Measurements from ENCODE around the gene NAPG. TPM values are rescaled to one million over a fixed set of nuclear protein-coding genes. Genes with fewer than 3 reads are reported as not detected.
"Not testable (repeated sequence)": the region's sequence is repeated elsewhere in the genome, so short reads cannot be mapped to it uniquely, and the experiment has no call there.

NAPG gene
- 37.4 and 42.9 TPM in 2 replicates for total RNA-seq

DNA sequence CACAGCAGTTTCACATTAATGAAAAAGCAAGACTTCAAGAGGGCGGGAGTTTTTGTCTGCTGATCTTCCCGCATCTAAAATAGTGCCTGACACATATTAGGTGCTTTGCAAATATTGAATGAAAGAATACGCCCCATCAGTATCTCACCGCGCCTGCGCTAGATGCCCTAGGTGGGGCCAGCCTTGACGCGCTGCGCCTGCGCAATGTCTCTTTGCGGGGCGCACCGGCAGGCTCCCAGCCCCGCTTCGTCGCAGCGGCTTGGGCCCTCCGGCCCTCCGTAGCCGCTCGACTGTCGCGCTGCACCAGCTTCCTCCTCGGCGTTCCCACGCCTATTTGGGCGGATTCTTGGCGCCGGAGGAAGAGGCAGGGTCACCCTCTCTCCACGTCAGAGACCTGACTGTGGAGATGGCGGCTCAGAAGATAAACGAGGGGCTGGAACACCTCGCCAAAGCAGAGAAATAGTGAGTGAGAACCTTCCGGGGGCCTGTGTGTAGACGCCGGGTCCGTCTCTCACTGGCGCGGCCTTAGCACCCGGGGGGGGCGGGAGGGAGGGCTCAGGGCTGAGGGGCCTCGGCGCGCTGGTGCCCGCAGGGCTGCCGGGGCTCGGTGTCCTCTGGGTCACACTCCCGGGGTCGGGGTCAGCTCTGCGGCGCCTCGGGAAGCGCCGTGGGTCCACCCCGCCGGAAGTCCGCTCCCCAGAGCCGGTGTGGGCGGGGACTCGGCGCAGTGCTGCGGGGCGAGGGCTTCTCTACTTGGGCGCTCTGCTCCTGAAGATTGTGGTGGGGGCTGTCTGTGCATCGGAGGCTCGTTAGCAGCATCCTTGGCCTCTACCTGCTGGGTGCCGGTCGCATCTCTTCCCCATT, at the start of gene NAPG:
TSS of gene NAPG (plus strand) at position 331 of the 864 bp plus-strand sequence. CDS start at position 407, 76 bp downstream.
- peak; percentile 82 for DNase-seq (ENCODE audit: low read depth, low spot score)

- DNase-seq (ENCODE audit: low read depth, low spot score) = no peak
Observed at GRCh38 chr18:10476338-10476791, 49.5 kb upstream of the NAPG start.

- DNase-seq (ENCODE audit: low read depth, low spot score) = no peak
Observed at GRCh38 chr18:10477121-10477862, 48.5 kb upstream of the NAPG start.

DNA sequence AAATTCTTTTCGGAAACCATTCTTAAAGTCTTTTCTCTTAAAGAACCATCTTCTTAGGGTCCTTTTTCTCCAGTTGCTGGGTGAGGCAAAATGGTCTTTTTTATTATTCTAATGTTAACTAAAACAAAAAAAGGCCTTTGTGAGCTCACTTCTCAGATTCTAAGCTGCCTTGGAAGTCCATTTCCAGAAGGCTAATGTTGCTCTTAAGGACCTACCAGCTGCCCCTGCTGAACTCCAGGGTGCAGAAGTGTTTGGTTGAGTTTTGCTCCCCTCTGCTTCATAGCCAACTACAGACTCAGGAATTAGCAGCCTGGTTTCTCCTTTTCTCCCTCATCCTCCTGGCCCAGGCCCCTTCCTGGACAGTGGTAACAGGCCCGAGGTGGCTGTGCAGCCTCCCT, 48.0 kb upstream of the NAPG start:
- DNase-seq (ENCODE audit: low read depth, low spot score) = no peak

- no peak for DNase-seq (ENCODE audit: low read depth, low spot score)
Observed at GRCh38 chr18:10481831-10482230, 44.0 kb upstream of the NAPG start.

DNA sequence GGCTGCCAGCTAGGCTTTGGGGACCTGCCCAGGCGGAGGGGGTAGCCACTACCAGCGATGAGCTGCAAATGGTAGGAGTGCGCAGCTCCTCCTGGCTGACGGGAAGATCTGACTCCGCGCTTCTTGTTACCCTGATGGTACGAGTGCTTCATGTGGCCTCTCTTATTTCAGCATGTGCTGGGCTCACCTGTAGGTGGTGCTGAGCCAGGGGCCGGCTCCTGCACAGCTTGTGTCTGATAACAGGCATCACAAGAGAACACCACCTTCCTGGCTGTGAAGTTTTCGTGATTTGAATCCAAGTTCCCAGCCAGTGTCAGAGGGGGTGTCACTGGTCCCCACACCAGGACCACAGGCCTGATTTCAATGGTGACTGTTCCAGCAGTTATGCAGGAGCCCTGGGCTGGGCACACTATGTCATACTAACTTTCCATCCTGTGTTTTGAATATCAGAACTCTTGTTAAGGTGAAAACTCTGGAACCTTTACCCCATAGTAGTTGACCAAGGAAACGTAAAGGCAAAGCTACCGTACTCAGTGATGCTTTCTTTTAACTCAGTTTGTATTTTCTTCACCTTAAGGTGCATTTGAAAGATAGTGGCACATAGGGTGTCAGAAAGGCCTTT, 43.4 kb upstream of the NAPG start:
- no peak for DNase-seq (ENCODE audit: low read depth, low spot score)

DNA sequence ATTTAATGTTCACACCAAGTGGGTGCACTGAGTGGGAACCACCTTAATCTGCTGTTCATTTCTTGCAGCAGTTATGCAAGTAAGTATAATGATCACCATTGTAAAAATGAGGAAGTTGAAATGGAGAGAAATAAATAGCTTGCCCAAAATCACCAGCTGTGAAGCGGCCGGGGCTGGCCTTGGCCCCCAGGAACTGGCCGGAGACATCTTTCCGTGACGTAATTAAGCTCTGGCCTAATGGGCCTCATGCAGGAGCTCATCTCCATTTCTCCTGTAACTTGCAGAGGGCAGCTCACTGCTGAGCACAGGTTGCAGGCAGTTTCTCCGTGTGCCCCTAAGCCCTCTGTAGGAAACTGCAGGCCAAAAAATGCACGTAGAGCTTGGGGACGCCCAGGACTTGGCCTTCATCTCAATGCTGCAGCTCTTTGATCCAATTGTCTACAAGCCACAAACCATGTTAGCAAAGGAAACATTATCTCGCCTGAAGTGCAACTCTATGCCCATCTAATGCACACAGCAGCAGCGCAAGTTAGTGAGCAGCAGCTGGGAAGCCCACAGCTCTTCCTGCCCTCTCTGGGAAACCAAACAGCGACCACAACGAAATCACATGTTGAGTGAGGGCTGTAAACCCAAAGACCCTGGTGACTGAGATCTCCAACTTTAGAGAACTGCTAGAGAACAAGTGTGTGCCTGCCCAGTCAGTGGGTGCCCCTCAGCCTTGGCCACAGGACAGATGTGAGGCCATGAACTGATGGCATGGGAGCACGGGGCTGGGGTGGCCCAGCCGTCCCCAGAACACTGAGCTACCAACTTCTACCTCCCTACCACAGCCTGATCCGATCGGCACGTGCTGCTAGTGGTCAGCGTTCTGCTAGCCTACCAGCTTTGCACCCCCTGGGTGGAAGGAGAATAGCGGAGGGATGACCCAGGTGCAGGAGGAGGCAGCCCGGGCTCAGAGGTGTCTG, 42.6 kb upstream of the NAPG start:
- no peak for DNase-seq (ENCODE audit: low read depth, low spot score)

GRCh38 chr18:10485475-10485874, 40.4 kb upstream of the NAPG start:
- DNase-seq (ENCODE audit: low read depth, low spot score) = no peak

- DNase-seq (ENCODE audit: low read depth, low spot score) = no peak
Observed at GRCh38 chr18:10486362-10486761, 39.5 kb upstream of the NAPG start.

DNA sequence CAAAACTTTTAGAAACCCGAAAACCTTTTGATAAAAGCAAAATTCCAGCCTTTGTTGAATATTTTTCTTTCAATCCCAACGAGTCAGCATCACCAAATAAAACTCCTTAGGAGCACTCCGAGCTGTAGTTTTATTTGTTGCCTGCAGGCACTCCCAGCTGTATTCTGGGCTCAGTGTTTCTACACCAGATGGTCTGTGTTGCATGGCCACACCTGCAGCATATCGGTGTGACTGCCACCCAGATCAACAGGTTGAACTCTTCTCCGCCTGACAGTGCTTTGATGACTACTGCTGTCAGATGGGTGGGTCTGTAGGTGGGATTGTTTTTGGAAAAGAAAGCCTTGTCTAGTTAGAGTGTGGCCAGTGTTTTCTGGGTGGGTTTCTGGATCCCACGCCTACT, 38.7 kb upstream of the NAPG start:
- DNase-seq (ENCODE audit: low read depth, low spot score) = no peak

- DNase-seq (ENCODE audit: low read depth, low spot score) = no peak
Observed at GRCh38 chr18:10488017-10488416, 37.8 kb upstream of the NAPG start.

GRCh38 chr18:10490401-10491165, 35.2 kb upstream of the NAPG start:
- no peak for DNase-seq (ENCODE audit: low read depth, low spot score)

DNA sequence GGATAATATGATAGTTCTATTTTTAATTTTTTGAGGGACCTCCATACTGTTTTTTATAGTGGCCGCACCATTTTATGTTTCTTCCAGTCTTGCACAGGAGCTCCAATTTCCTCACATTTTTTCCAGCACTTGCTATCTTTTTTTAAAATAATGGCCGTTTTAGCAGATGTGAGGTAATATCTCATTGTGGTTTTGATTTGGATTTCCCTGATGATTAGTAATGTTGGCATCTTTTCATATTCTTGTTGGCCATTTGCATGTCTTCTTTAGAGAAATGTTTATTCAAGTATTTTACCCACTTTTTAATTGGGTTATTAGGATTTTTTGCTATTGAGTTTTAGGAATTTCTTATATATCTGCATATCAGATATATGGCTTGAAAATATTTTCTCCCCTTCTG, 29.9 kb upstream of the NAPG start:
- no peak for DNase-seq (ENCODE audit: low read depth, low spot score)

GRCh38 chr18:10497206-10497749, 28.5 kb upstream of the NAPG start:
- no peak for DNase-seq (ENCODE audit: low read depth, low spot score)

DNA sequence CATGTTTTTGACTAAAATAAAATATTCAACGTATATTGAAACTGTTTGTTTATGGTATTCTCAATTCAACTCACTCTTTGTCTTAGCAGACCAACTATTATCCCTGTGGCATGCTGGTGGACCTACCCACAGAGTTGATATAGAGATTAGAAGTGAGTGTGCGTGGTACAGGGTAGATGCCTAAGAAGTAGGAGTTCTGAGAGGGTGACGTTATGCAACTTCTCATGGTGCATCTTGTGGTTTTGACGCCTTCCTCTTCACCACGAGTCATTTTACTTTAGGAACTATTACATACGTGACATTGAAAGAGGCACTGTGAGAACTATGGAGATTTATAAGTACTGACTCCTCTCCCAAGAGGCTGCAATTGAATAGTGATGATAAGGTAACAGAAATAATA, 26.6 kb upstream of the NAPG start:
- no peak for DNase-seq (ENCODE audit: low read depth, low spot score)

DNA sequence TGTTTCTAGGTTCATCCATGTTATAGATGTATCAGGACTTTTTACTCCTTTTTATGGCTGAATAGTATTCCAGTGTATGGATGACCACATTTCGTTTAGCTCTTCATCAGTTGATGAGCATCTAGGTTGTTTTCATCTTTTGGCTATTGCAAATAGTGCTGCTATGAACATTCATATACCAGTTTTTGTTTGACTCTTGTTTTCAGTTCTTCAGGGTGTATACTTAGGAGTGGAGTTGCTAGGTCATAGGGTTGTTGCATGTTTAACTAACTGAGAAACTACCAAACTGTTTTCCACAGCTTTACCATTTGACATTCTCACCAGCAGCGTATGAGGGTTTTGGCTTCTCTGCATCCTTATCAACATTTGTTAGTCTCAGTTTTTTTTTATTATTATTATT, 25.8 kb upstream of the NAPG start:
- no peak for DNase-seq (ENCODE audit: low read depth, low spot score)

- no peak for DNase-seq (ENCODE audit: low read depth, low spot score)
Observed at GRCh38 chr18:10504723-10505122, 21.1 kb upstream of the NAPG start.

- DNase-seq (ENCODE audit: low read depth, low spot score) = not testable (repeated sequence)
Observed at GRCh38 chr18:10505892-10506291, 19.9 kb upstream of the NAPG start.

DNA sequence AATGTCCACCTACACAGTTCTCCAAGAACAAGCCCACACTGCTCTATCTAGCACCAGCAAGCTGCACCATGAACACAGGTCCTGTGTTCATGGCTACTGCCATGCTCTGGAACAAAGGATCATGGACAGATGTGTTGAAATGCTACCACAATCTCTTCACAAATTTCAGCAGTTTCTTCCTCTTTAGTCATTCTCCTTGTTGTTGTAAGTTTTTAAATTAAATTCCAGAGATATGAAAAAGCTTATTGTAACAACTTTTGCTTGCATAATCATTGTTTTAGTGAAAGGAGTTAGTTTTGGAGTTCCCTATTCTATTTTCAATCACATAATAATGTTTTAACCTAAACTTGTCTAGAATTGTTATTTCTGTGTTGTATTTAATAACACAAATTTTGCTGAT, 17.2 kb upstream of the NAPG start:
- DNase-seq (ENCODE audit: low read depth, low spot score) = no peak

GRCh38 chr18:10511236-10511635, 14.6 kb upstream of the NAPG start:
- no peak for DNase-seq (ENCODE audit: low read depth, low spot score)
